GM12878 (cell line): ENCODE results near the gene STYXL2. TPM values are rescaled to one million over a fixed set of nuclear protein-coding genes. Genes with fewer than 3 reads are reported as not detected.

Source experiments
- ATAC-seq: fragments of 200-7000 bp; cut with Tn5 transposase; 3 replicates; pipeline ENCODE4 v1.9.1; 2020; ENCODE audit warnings: mild to moderate bottlenecking, moderate library complexity
- BruUV-seq: library from RNA; stranded (reverse); fragments of 400-500 nt; replicated peaks from 2 replicates; lab custom pipeline; 2021; lab: Mats Ljungman, UMichigan
- CTCF ChIA-PET: fragments of 300-600 bp; sonication (Branson Sonifier 250); formaldehyde crosslinking; extraction: SDS; loops from one replicate; lab custom pipeline; 2021; ENCODE audit warnings: inconsistent platforms; lab: Yijun Ruan, JAX
- POLR2A ChIA-PET: fragments of 350-600 bp; formaldehyde crosslinking; extraction: SDS; loops from one replicate; lab custom pipeline; 2021; ENCODE audit warnings: inconsistent platforms; lab: Charles Lee
- RAD21 ChIA-PET: fragments of 300-600 bp; sonication (Branson Sonifier 250); formaldehyde crosslinking; loops from one replicate; lab custom pipeline; 2023; ENCODE audit warnings: antibody characterized with exemption; ENCODE audit not compliant: unreplicated experiment; lab: Charles Lee
- SMC1A ChIA-PET: fragments of 300-600 bp; sonication (Branson Sonifier 250); formaldehyde crosslinking; loops from one replicate; lab custom pipeline; 2023; ENCODE audit not compliant: unreplicated experiment, uncharacterized antibody; lab: Charles Lee
- DNase-seq: peaks from one replicate; pipeline ENCODE4 v3.0.0-alpha.2; 2011; ENCODE audit warnings: low read depth, low spot score
- FAIRE-seq: peaks from 3 replicates; lab custom pipeline; 2011; peaks lifted over from hg19 to GRCh38; lab: Jason Lieb, UNC
- H2AFZ ChIP-seq: 2 replicates; pipeline ENCODE4 v1.6.0; 2011; ENCODE audit warnings: low read depth, low read length, control low read depth; ENCODE audit not compliant: control insufficient read depth
- H3K27ac ChIP-seq: 2 replicates; pipeline ENCODE4 v1.5.1; 2011; ENCODE audit warnings: control low read depth; ENCODE audit not compliant: control insufficient read depth, insufficient read depth
- H3K27me3 ChIP-seq, 2 experiments: replicated peaks in 1 of 2; 2 replicates each; pipeline versions ENCODE4 v1.6.0 to v1.6.1; 2011; ENCODE audit warnings: low read length in 1 of 2; ENCODE audit not compliant: control insufficient read depth in 2 of 2, insufficient read depth in 2 of 2
- H3K36me3 ChIP-seq, 2 experiments: 2 replicates each; pipeline ENCODE4 v1.5.1; 2011; ENCODE audit warnings: low read length in 1 of 2; ENCODE audit not compliant: control insufficient read depth in 2 of 2, insufficient read depth in 2 of 2
- H3K4me1 ChIP-seq: 2 replicates; pipeline ENCODE4 v1.6.1; 2011; ENCODE audit warnings: mild to moderate bottlenecking, low read length, moderate library complexity, mixed read lengths; ENCODE audit not compliant: control insufficient read depth, insufficient read depth
- H3K4me2 ChIP-seq: 2 replicates; pipeline ENCODE4 v1.6.0; 2011; ENCODE audit warnings: control low read depth; ENCODE audit not compliant: control insufficient read depth, insufficient read depth
- H3K4me3 ChIP-seq: fragments of 200-600 bp; sonication (generic); 2 replicates; pipeline ENCODE4 v1.5.1; 2016
- H3K79me2 ChIP-seq: 2 replicates; pipeline ENCODE4 v1.6.0; 2011; ENCODE audit warnings: low read length; ENCODE audit not compliant: control insufficient read depth, insufficient read depth
- H3K9ac ChIP-seq: 2 replicates; pipeline ENCODE4 v1.8.0; 2011; ENCODE audit warnings: low read length, control low read depth, mixed read lengths; ENCODE audit not compliant: control insufficient read depth, insufficient read depth
- H3K9me3 ChIP-seq: replicated peaks from 3 replicates; pipeline ENCODE4 v1.5.1; 2011; ENCODE audit warnings: mild to moderate bottlenecking, low read length; ENCODE audit not compliant: control insufficient read depth, insufficient read depth
- H4K20me1 ChIP-seq: 2 replicates; pipeline ENCODE4 v1.6.0; 2011; ENCODE audit not compliant: control insufficient read depth, insufficient read depth
- BCL11A ChIP-seq: IDR thresholded peaks from 2 replicates; pipeline ENCODE4 v1.6.1; 2011; ENCODE audit warnings: low read depth, low read length
- CHD2 ChIP-seq: IDR thresholded peaks from 2 replicates; pipeline ENCODE4 v1.6.1; 2011; ENCODE audit warnings: low read depth, low read length, improper control_type of control experiment, borderline replicate concordance
- FOXK2 ChIP-seq: fragments of 450-650 bp; IDR thresholded peaks from 2 replicates; pipeline ENCODE4 v1.6.1; 2017; ENCODE audit warnings: mild to moderate bottlenecking, moderate library complexity
- NR2C2 ChIP-seq: IDR thresholded peaks from 2 replicates; pipeline ENCODE4 v1.6.1; 2011; ENCODE audit warnings: borderline replicate concordance, low read depth; ENCODE audit not compliant: control insufficient read depth, insufficient read length
- PML ChIP-seq: IDR thresholded peaks from 2 replicates; pipeline ENCODE4 v1.6.1; 2012; ENCODE audit warnings: low read length, inconsistent platforms
- RB1 ChIP-seq: fragments of 450-650 bp; formaldehyde crosslinking; IDR thresholded peaks from 2 replicates; pipeline ENCODE4 v1.6.1; 2017; ENCODE audit warnings: mild to moderate bottlenecking, borderline replicate concordance
- RCOR1 ChIP-seq: conservative IDR thresholded peaks from 2 replicates; pipeline ENCODE4 v1.6.1; 2012; ENCODE audit warnings: low read depth, low read length, improper control_type of control experiment
- RELA ChIP-seq: fragments of 450-650 bp; IDR thresholded peaks from 2 replicates; pipeline ENCODE4 v1.8.0; 2014; ENCODE audit warnings: borderline replicate concordance; ENCODE audit not compliant: partially characterized antibody
- SP1 ChIP-seq: IDR thresholded peaks from one replicate; pipeline ENCODE4 v1.6.1; 2011; ENCODE audit warnings: low read depth, low read length
- STAT1 ChIP-seq: fragments of 450-650 bp; conservative IDR thresholded peaks from 2 replicates; pipeline ENCODE4 v1.6.1; 2014; ENCODE audit warnings: antibody characterized with exemption, mild to moderate bottlenecking
- ZNF217 ChIP-seq: fragments of 450-650 bp; IDR thresholded peaks from 2 replicates; pipeline ENCODE4 v1.6.1; 2017; ENCODE audit warnings: antibody characterized with exemption, mild to moderate bottlenecking
- ZZZ3 ChIP-seq: IDR thresholded peaks from 2 replicates; pipeline ENCODE4 v1.6.1; 2011; ENCODE audit warnings: low read depth; ENCODE audit not compliant: control insufficient read depth, insufficient read length
- WGBS: methylation state at CpG from one replicate; pipeline ENCODE4 v1.1.6; 2016; ENCODE audit warnings: low lambda C conversion rate; ENCODE audit not compliant: insufficient replicate concordance, insufficient coverage; ENCODE audit errors: missing lambda C conversion rate; 5-methylcytosine and 5-hydroxymethylcytosine counted together
- in situ Hi-C: fragments of 300-500 bp; cut with MboI; formaldehyde crosslinking; loops from 9 replicates; pipeline ENCODE4 v1.14.3; 2018; ENCODE audit warnings: mixed read lengths
- intact Hi-C: fragments of 100-400 bp; cut with micrococcal nuclease; formaldehyde crosslinking; loops from one replicate; pipeline ENCODE4 v1.14.2; 2022; ENCODE audit not compliant: unreplicated experiment
- polyA plus RNA-seq, 11 experiments: library from polyadenylated mRNA; depleted of rRNA in 4 of 11; unstranded in 6 of 11; stranded (reverse) in 5 of 11; fragments of >200 nt; fragmentation: Nextera tagmentation in 4 of 11; fragmentation: Illumina TruSeq in 1 of 11; extraction: Ambion mirVana in 4 of 11; extraction: Trizol in 1 of 11; gene quantifications; 1 replicate in 1 of 11; 2 replicates in 10 of 11; pipeline versions ENCODE4 v1.2.1 to v1.2.3, GENCODE V29; 2011 to 2016; ENCODE audit warnings: inconsistent platforms in 2 of 11, missing spikeins in 2 of 11, low read depth in 1 of 11
- total RNA-seq, 4 experiments: library from RNA; depleted of rRNA in 3 of 4; stranded (reverse); fragments of >200 nt in 3 of 4; fragmentation: Illumina TruSeq in 1 of 4; extraction: Trizol in 1 of 4; gene quantifications; 2 replicates each; pipeline versions ENCODE4 v1.2.1 to v1.2.3, GENCODE V29; 2013 to 2021
- TF ChIP-seq, protein P1 (sequence below): fragments of 450-650 bp; IDR thresholded peaks from 2 replicates; pipeline ENCODE4 v1.6.1; 2018; ENCODE audit warnings: borderline replicate concordance, mild to moderate bottlenecking; ENCODE audit not compliant: partially characterized antibody
- TF ChIP-seq, protein P2 (sequence below): IDR thresholded peaks from 2 replicates; pipeline ENCODE4 v1.6.1; 2011; ENCODE audit warnings: low read depth, low read length, improper control_type of control experiment, borderline replicate concordance

The STYXL2 gene
- total and polyA plus RNA-seq, 10 of the 15 experiments (the other 5 are each of a cell fraction or from before 2014, with no cell fraction given), result under 0.01 to 0.08 (median 0.03) TPM; not detected in 7

DNA sequence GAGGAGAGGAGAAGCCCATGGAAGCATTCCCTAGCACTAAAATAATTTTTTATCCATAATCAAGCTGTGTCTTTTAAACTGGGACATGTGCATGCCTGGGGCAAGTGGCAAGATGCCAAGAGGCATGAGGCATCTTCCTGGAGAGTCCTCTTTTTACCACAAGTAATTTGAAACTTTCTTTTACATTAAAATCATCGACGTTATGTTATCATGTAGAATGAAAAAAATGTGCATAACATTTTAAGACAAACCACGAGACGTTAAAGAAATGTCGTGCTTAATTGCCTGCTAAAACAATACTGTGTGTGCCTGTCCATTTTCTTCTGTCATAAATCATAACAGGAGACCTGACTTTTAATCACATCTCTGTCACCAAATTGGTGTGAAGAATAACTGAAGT lies 1.5 kb downstream of the STYXL2 start:
- in situ Hi-C loops, result no loop called here
- intact Hi-C loops, result no loop called here
- no peak overlapping the region for H3K4me2 ChIP-seq

DNA sequence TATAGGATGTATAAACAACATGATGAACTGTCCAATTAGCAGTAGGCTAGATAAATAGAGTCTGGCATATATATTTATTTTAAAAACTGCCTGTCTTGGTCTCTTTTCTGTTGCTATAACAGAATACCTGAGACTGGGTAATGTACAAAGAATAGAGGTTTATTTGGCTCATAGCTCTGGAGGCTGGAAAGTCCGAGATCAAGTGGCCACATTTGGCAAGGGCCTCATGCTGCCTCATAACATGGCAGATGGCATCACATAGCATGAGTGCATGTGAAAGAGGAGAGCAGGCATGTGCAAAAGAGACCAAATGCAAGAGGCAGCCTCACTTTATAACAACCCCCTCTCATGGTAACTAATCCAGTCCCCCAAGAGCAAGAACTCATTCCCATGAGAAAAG lies 6.0 kb downstream of the STYXL2 start:
- no peak overlapping the region for H2AFZ ChIP-seq
- H4K20me1 ChIP-seq, result no peaks in the 10 kb centered on the region
- SMC1A ChIA-PET, result no interaction called here
- H3K9ac ChIP-seq, result no peak overlapping the region
- 0% methylated on average over 1 of the region's 1 CpG for WGBS
- H3K36me3 ChIP-seq, result no peaks in the 10 kb centered on the region
- RAD21 ChIA-PET, result no interaction called here
- ATAC-seq, result no peak
- H3K9me3 ChIP-seq, result no peaks in the 10 kb centered on the region; the same call in 2 of the 3 replicates
- POLR2A ChIA-PET, result no interaction called here
- H3K4me3 ChIP-seq, result no peak overlapping the region
- H3K27me3 ChIP-seq, result no peaks in the 10 kb centered on the region
- intact Hi-C loops, result no loop called here
- no peak for FAIRE-seq
- H3K4me1 ChIP-seq, result peaks cover 7% of the 10 kb centered on the region; the same call in 1 of the 2 replicates
- no TSS peak for BruUV-seq
- CTCF ChIA-PET, result interaction anchor here (0.6 to 1.4 kb wide), 3 partner anchors 10 to 408 kb away, joined by 3 read pairs; partner anchors contain the start of gene GPA33
- H3K4me2 ChIP-seq, result no peak overlapping the region
- DNase-seq, result no peak
- in situ Hi-C loops, result no loop called here
- no peaks in the 10 kb centered on the region for H3K79me2 ChIP-seq
- H3K27ac ChIP-seq, result no peak overlapping the region
- TF ChIP-seq, protein P1, sequence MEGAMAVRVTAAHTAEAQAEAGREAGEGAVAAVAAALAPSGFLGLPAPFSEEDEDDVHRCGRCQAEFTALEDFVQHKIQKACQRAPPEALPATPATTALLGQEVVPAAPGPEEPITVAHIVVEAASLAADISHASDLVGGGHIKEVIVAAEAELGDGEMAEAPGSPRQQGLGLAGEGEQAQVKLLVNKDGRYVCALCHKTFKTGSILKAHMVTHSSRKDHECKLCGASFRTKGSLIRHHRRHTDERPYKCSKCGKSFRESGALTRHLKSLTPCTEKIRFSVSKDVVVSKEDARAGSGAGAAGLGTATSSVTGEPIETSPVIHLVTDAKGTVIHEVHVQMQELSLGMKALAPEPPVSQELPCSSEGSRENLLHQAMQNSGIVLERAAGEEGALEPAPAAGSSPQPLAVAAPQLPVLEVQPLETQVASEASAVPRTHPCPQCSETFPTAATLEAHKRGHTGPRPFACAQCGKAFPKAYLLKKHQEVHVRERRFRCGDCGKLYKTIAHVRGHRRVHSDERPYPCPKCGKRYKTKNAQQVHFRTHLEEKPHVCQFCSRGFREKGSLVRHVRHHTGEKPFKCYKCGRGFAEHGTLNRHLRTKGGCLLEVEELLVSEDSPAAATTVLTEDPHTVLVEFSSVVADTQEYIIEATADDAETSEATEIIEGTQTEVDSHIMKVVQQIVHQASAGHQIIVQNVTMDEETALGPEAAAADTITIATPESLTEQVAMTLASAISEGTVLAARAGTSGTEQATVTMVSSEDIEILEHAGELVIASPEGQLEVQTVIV, result no peak
- TF ChIP-seq ZNF217, result no peak
- TF ChIP-seq ZZZ3, result no peak
- no peak for TF ChIP-seq NR2C2
- TF ChIP-seq RCOR1, result no peak
- TF ChIP-seq CHD2, result no peak
- TF ChIP-seq SP1, result no peak
- TF ChIP-seq, protein P2, sequence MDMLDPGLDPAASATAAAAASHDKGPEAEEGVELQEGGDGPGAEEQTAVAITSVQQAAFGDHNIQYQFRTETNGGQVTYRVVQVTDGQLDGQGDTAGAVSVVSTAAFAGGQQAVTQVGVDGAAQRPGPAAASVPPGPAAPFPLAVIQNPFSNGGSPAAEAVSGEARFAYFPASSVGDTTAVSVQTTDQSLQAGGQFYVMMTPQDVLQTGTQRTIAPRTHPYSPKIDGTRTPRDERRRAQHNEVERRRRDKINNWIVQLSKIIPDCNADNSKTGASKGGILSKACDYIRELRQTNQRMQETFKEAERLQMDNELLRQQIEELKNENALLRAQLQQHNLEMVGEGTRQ, result no peak
- TF ChIP-seq FOXK2, result no peak

More for the DNA sequence above, 1.5 kb downstream of the STYXL2 start:
- Histone ChIP-seq H3K27me3 (no peaks in the 10 kb centered on the region), H3K9ac (no peak overlapping the region), H3K27ac (no peak overlapping the region), H3K4me1 (peaks cover 7% of the 10 kb centered on the region; the same call in 1 of the 2 replicates), H3K9me3 (no peaks in the 10 kb centered on the region; the same call in 2 of the 3 replicates), H4K20me1 (no peaks in the 10 kb centered on the region), H3K36me3 (no peaks in the 10 kb centered on the region), H2AFZ (no peak overlapping the region), H3K79me2 (no peaks in the 10 kb centered on the region), H3K4me3 (no peak overlapping the region)
- ChIA-PET POLR2A (interaction anchor here (0.6 kb wide), 1 partner anchor 169 kb away, joined by 3 read pairs; no protein-coding TSS in a partner anchor), SMC1A (no interaction called here), CTCF (no interaction called here), RAD21 (no interaction called here)
- BruUV-seq, result no TSS peak
- WGBS, result 7% methylated on average over 5 of the region's 5 CpGs
- DNase-seq, result no peak
- TF ChIP-seq STAT1 (no peak), RB1 (no peak), RELA (no peak), BCL11A (no peak), PML (no peak)
- no peak for FAIRE-seq
- no peak for ATAC-seq
